D721Med (cell line): ENCODE results near the gene RWDD4.

Source experiments
- DNase-seq: peaks from one replicate; pipeline ENCODE4 v3.0.0; 2011; ENCODE audit warnings: low spot score; ENCODE audit not compliant: insufficient read length
- FAIRE-seq: peaks from 2 replicates; lab custom pipeline; 2011; peaks lifted over from hg19 to GRCh38; lab: Jason Lieb, UNC
- TF ChIP-seq, protein P1 (sequence below): IDR thresholded peaks from 2 replicates; pipeline ENCODE4 v1.5.1; 2012; ENCODE audit warnings: mild to moderate bottlenecking, control low read depth; ENCODE audit not compliant: insufficient read depth; ENCODE audit errors: missing control alignments

RWDD4 gene

DNA sequence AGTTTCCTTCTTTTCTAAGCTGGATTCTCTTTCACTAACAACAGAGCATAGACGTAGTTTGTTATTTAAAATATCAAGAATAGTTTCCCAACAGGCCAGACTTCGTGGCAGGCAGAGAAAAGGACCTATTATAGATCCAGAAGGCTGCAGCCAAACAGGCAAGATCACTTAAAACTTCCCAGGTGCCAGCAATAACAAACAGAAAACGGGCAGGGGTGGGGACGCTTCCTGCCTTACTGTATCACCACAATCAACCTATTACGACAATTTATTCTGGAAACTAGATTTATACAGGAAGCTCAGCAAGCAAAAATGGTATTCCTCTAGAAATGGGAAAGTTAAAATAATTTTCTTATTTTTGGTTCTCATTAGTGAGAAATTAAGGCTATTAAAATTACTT lies 22.1 kb downstream of the RWDD4 start:
- TF ChIP-seq, protein P1, sequence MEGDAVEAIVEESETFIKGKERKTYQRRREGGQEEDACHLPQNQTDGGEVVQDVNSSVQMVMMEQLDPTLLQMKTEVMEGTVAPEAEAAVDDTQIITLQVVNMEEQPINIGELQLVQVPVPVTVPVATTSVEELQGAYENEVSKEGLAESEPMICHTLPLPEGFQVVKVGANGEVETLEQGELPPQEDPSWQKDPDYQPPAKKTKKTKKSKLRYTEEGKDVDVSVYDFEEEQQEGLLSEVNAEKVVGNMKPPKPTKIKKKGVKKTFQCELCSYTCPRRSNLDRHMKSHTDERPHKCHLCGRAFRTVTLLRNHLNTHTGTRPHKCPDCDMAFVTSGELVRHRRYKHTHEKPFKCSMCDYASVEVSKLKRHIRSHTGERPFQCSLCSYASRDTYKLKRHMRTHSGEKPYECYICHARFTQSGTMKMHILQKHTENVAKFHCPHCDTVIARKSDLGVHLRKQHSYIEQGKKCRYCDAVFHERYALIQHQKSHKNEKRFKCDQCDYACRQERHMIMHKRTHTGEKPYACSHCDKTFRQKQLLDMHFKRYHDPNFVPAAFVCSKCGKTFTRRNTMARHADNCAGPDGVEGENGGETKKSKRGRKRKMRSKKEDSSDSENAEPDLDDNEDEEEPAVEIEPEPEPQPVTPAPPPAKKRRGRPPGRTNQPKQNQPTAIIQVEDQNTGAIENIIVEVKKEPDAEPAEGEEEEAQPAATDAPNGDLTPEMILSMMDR: no peak
- DNase-seq: no peak
- FAIRE-seq: no peak

DNA sequence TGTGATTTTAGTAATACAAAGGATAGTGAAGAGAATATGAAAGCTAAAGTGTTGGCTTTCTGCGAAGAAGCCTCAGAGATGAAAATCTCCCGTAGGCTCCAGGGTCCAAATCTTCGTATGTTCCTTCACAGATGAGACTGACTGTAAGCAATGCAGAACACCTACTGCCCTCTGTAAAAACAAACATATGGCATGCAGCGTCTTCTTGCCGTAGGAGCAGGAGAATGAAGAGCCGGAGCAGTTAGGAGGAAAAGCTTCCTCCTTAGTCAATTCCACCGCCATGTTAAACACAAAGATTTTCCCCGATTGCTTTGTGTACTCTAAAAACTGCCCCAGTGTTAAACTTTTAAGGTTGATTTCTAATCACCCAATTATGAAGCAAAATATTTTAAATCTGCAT lies 22.5 kb downstream of the RWDD4 start:
- FAIRE-seq (no peak), DNase-seq (no peak)
- TF ChIP-seq, protein P1: no peak

DNA sequence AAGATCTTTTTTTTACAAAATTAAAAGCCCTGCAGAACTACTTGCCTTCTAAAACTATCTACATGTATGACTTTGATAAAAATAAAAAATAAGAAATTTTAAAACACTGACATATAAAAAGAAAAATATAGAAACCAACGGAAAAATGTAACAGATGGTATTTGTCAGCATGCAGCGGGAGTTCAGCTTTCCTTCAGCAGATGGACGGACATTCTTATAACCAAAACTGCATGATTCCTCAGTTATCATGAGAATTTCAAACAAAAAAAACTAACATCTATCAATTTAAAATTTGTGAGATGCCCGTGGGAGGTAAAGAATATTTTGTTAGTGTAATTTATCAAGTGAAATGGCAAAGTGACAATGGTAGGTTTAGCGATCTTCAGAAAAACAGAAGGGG lies 23.2 kb downstream of the RWDD4 start:
- FAIRE-seq (no peak), DNase-seq (no peak)
- TF ChIP-seq, protein P1: no peak

DNA sequence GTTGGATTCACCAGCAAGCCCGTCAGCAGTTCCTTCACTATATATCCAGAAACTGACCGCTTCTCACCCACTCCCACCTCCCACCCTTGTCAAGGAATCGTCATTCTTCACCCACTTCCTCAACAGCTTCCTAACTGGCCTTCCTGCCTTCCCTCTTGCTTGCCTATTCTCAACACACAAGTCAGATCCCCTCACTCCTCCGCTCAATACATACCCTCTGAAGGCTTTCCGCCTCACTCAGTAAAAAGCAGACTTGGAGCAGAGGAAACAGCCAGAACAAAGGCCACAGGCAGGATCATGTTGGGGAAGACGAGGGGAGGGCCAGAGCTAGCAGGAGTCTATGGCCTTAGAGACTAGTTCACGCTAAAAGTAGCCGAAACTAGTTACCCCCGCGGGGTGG lies 23.7 kb downstream of the RWDD4 start:
- FAIRE-seq (no peak), DNase-seq (no peak)
- TF ChIP-seq, protein P1: no peak

DNA sequence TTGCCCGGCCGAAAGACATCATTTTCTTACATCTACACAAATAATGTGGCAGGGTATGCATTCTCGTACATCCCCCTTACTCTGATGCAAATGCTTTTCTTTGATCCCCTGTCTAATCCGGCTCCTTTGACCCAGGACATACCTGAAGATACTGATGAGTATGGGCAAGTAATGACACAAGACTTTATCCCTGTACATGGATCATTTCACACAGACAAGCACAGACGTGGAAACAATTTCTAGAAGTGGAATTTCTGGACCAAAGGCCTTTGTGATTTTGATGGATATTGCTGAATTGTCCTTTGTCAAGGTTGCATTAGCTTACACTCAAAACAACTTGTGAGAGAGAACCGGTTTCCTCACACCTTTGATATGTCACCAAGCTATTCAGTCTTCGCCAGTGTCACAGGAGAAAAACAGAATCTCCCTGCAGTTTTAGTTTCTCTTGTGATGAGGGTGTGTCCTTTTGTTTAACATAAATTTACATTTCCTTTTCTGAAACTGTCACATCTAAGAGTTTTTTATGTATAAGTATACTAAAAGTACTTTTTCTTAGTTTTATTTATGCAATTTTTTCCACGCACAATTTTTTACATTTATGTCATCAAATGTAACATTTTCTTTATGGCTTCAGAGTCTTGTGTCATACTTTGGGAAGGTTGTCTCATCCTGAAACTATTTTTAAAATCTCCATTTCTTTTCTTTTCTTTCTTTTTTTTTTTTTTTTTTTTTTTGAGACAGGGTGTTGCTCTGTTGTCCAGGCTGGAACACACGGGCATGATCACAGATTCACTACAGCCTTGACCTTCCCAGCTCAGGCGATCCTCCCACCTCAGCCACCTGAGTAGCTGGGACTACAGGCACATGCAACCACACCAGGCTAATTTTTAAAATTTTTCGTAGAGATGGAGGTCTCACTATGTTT lies 25.2 kb downstream of the RWDD4 start:
- TF ChIP-seq, protein P1: no peak
- DNase-seq (no peak), FAIRE-seq (no peak)

DNA sequence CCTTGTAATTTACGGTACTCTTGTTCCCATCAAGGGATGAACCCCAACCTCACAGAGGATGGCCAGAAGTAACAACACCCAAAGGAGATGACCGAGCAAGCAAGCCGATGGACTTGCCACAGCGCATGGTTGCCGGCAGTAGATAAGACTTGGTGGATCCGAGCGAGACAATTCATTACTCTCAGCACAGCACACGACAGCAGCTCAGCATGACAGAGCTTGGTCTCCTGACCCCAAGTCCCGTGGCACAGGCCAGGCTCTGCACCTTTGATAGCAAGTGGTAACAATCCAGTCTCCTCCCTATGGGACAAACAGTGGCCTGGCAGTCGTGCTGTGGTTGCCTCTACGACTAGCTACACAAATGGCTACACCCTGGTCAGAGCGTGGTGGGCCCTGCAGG lies 26.3 kb downstream of the RWDD4 start:
- FAIRE-seq (no peak), DNase-seq (no peak)
- TF ChIP-seq, protein P1: no peak

DNA sequence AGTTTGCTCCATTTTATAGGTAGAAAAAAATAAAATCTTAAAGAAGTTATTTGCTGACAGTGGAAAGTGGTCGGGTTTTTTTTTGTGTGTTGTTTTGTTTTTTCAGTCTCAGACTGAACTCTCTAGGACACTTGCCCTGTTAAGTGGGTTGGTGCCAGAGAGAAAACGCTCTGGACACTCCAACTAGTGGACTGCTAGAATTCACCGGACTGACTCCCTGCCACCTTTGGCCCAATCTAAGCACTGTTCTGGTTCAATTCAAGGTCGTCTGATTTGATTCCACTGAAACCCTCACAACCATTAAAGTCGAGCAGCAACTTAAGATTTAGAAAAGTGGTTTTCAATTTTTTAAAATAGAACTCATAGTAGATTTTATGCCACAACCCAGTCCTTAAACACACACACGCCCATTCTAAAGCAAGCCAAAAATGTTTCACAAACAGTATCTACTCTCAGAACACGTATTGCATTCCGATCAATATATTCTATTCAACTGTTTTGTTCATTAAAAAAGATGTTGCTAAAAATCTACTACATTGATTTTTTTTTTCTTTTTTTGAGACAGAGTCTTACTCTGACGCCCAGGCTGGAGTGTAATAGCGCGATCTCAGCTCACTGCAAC lies 27.3 kb downstream of the RWDD4 start:
- TF ChIP-seq, protein P1: no peak
- no peak for DNase-seq
- FAIRE-seq: no peak
